ENCODE data around the gene TAS2R60. TPM values are rescaled to one million over a fixed set of nuclear protein-coding genes. Genes with fewer than 3 reads are reported as not detected.

TAS2R60 gene
- total and polyA plus RNA-seq, 9 of the 15 experiments (the other 6 are each of a cell fraction or from before 2014, with no cell fraction given) = 0.08 TPM; not detected in 8

- intact Hi-C loops (cut with micrococcal nuclease) (loop anchor here (2.0 kb wide), 1 partner anchor 23 kb away; no protein-coding TSS in a partner anchor), in situ Hi-C loops (cut with MboI) (no loop called here)
- Histone ChIP-seq H3K36me3 (ENCODE audit: control insufficient read depth, insufficient read depth, low read length) (no peaks in the 10 kb centered on the region), H3K27me3 (ENCODE audit: control insufficient read depth in 2 of 2, insufficient read depth in 2 of 2, low read length in 2 of 2) (peaks cover 4 to 6% of the 10 kb centered on the region in 2 experiments; a peak in 3 of 5 replicates), H3K4me2 (ENCODE audit: insufficient read depth, low read length) (no peak overlapping the region), H3K27ac (ENCODE audit: extremely low read depth, low read depth, low read length) (no peak overlapping the region), H2AFZ (ENCODE audit: low read depth, low read length) (no peak overlapping the region), H3K4me3 (no peak overlapping the region), H3K9me3 (replicated peaks; ENCODE audit: control insufficient read depth, insufficient read depth, low read depth, low read length) (no peaks in the 10 kb centered on the region), H3K79me2 (ENCODE audit: control insufficient read depth, insufficient read depth, low read length) (no peaks in the 10 kb centered on the region), H3K9me1 (ENCODE audit: control insufficient read depth, insufficient read depth, low read length) (no peaks in the 10 kb centered on the region), H3K9ac (ENCODE audit: insufficient read depth in 1 of 2, low read depth in 2 of 2, low read length in 2 of 2) (no peak overlapping the region), H4K20me1 (replicated peaks; ENCODE audit: control insufficient read depth, insufficient read depth, low read length) (no peaks in the 10 kb centered on the region), H3K4me1 (replicated peaks in 1 of 2; ENCODE audit: control insufficient read depth in 2 of 2, insufficient read depth in 2 of 2, low read length in 2 of 2) (no peaks in the 10 kb centered on the region)
- no TSS peak for BruUV-seq (replicated peaks)
- 2% methylated on average over 2 of the region's 2 CpGs for WGBS (ENCODE audit: insufficient coverage, low coverage, missing lambda C conversion rate)
- TF ChIP-seq CTCFL (IDR thresholded peaks at IDR 0.05; ENCODE audit: borderline replicate concordance, insufficient read depth, low read depth, low read length, poor library complexity, severe bottlenecking) (no peak), HNRNPUL1 (IDR thresholded peaks at IDR 0.05; ENCODE audit: low read length) (no peak), EWSR1 (IDR thresholded peaks at IDR 0.05; ENCODE audit: borderline replicate concordance, low read depth, partially characterized antibody) (no peak)
- CTCF ChIA-PET (ENCODE audit: low intra/inter-chr PET ratio) = no interaction called here
- no peak for FAIRE-seq
- POLR2A ChIA-PET = interaction anchor here (0.7 kb wide), 1 partner anchor 200 kb away, joined by 3 read pairs; no protein-coding TSS in a partner anchor
- no peak for ATAC-seq
- no peak for DNase-seq (ENCODE audit: extremely low read depth in 1 of 4, low spot score in 3 of 4)
These were observed 12.2 kb downstream of the TAS2R60 start for GRCh38 chr7:143455491-143455890.
